GM23338 (cell line): Measurements from ENCODE around the gene UCMA. TPM values are rescaled to one million over a fixed set of nuclear protein-coding genes. Genes with fewer than 3 reads are reported as not detected.

Experiments used
- ATAC-seq: fragments of 200-7000 bp; cut with Tn5 transposase; 3 replicates; pipeline ENCODE4 v1.9.1; 2020
- DNase-seq: peaks from one replicate; pipeline ENCODE4 v3.0.0-alpha.2; 2015; ENCODE audit warnings: low spot score
- H2AFZ ChIP-seq: fragments of 200-600 bp; sonication (generic); 2 replicates; pipeline ENCODE4 v1.8.0; 2016; ENCODE audit warnings: antibody characterized with exemption, mild to moderate bottlenecking, moderate library complexity
- H3F3A ChIP-seq: fragments of 200-600 bp; sonication (generic); replicated peaks from 2 replicates; pipeline ENCODE4 v1.8.0; 2017; ENCODE audit warnings: antibody characterized with exemption, mixed run types, low read depth
- H3K27ac ChIP-seq: fragments of 200-600 bp; sonication (generic); 2 replicates; pipeline ENCODE4 v1.6.1; 2016; ENCODE audit warnings: low read depth
- H3K27me3 ChIP-seq: fragments of 200-600 bp; sonication (generic); 2 replicates; pipeline ENCODE4 v1.8.0; 2016; ENCODE audit warnings: mild to moderate bottlenecking, mixed run types, moderate library complexity; ENCODE audit not compliant: insufficient read depth
- H3K36me3 ChIP-seq: fragments of 200-600 bp; sonication (generic); 2 replicates; pipeline ENCODE4 v1.8.0; 2016; ENCODE audit warnings: mild to moderate bottlenecking; ENCODE audit not compliant: insufficient read depth
- H3K4me1 ChIP-seq: fragments of 200-600 bp; sonication (generic); 2 replicates; pipeline ENCODE4 v1.8.0; 2016; ENCODE audit warnings: mild to moderate bottlenecking, moderate library complexity; ENCODE audit not compliant: insufficient read depth
- H3K4me2 ChIP-seq: fragments of 200-600 bp; sonication (generic); 2 replicates; pipeline ENCODE4 v1.7.1; 2017; ENCODE audit warnings: mixed run types
- H3K4me3 ChIP-seq: fragments of 200-600 bp; sonication (generic); 2 replicates; pipeline ENCODE4 v1.6.1; 2016; ENCODE audit warnings: mixed run types
- H3K79me2 ChIP-seq: fragments of 200-600 bp; sonication (generic); replicated peaks from 2 replicates; pipeline ENCODE4 v1.8.0; 2017; ENCODE audit warnings: mild to moderate bottlenecking; ENCODE audit not compliant: insufficient read depth
- H3K9me2 ChIP-seq: fragments of 200-600 bp; sonication (generic); 2 replicates; pipeline ENCODE4 v1.8.0; 2017; ENCODE audit not compliant: insufficient read depth
- H4K20me1 ChIP-seq: fragments of 200-600 bp; sonication (generic); replicated peaks from 2 replicates; pipeline ENCODE4 v1.8.0; 2017; ENCODE audit warnings: mild to moderate bottlenecking; ENCODE audit not compliant: insufficient read depth
- H3K27ac Mint-ChIP-seq: 2 replicates; pipeline ENCODE4 v1.8.0; 2020; ENCODE audit warnings: inconsistent platforms, mild to moderate bottlenecking, moderate library complexity, mixed read lengths
- H3K27me3 Mint-ChIP-seq: 3 replicates; pipeline ENCODE4 v1.8.0; 2022; ENCODE audit warnings: low read depth, mild to moderate bottlenecking, moderate library complexity, mixed read lengths, inconsistent platforms; ENCODE audit not compliant: insufficient read depth, poor library complexity
- H3K36me3 Mint-ChIP-seq: 3 replicates; pipeline ENCODE4 v1.8.0; 2021; ENCODE audit warnings: low read depth, mild to moderate bottlenecking, inconsistent platforms, moderate library complexity, mixed read lengths
- H3K4me1 Mint-ChIP-seq: 3 replicates; pipeline ENCODE4 v1.8.0; 2020; ENCODE audit warnings: mild to moderate bottlenecking, inconsistent platforms, mixed read lengths
- H3K4me3 Mint-ChIP-seq: 3 replicates; pipeline ENCODE4 v1.8.0; 2021; ENCODE audit warnings: moderate library complexity, mild to moderate bottlenecking, inconsistent platforms, mixed read lengths
- H3K9me3 Mint-ChIP-seq: 3 replicates; pipeline ENCODE4 v1.8.0; 2020; ENCODE audit warnings: moderate library complexity, mild to moderate bottlenecking, inconsistent platforms, mixed read lengths
- CREB1 ChIP-seq: fragments of 250-450 bp; sonication (Bioruptor Pico); IDR thresholded peaks from 2 replicates; pipeline ENCODE4 v1.5.0; 2020; ENCODE audit warnings: low read depth, mild to moderate bottlenecking, moderate library complexity
- EZH2phosphoT487 ChIP-seq: fragments of 200-600 bp; sonication (generic); IDR thresholded peaks from one replicate; pipeline ENCODE4 v1.8.1; 2018; ENCODE audit warnings: antibody characterized with exemption; ENCODE audit not compliant: unreplicated experiment
- STAT1 ChIP-seq: IDR thresholded peaks from one replicate; pipeline ENCODE4 v1.6.1; 2016; ENCODE audit warnings: antibody characterized with exemption; ENCODE audit not compliant: unreplicated experiment
- ZNF462 ChIP-seq: fragments of 250-450 bp; sonication (Bioruptor Pico); IDR thresholded peaks from 2 replicates; pipeline ENCODE4 v1.5.0; 2020; ENCODE audit warnings: mild to moderate bottlenecking, moderate library complexity
- polyA plus RNA-seq: library from polyadenylated mRNA; unstranded; fragments of >200 nt; fragmentation: Nextera tagmentation; extraction: Ambion mirVana; gene quantifications from 2 replicates; pipeline ENCODE4 v1.2.1, GENCODE V29; 2016
- total RNA-seq: library from RNA; depleted of rRNA; stranded (reverse); fragments of >200 nt; shearing (Covaris generic); gene quantifications from 2 replicates; pipeline ENCODE4 v1.2.3, GENCODE V29; 2014
- TF ChIP-seq, protein P1 (sequence below): IDR thresholded peaks from one replicate; pipeline ENCODE4 v1.6.1; 2018; ENCODE audit warnings: antibody characterized with exemption; ENCODE audit not compliant: unreplicated experiment

Gene UCMA
- total and polyA plus RNA-seq, 2 experiments from 2014 or later: 12.7 to 16.7 TPM

GRCh38 chr10:13222151-13222550 is 12.0 kb downstream of the UCMA start (continued):
- no peak for TF ChIP-seq CREB1 (CRISPR knock-in tag)

- Histone ChIP-seq H3K4me2 (no peak overlapping the region), H3K27ac (no peak overlapping the region), H3K79me2 (no peaks in the 10 kb centered on the region), H3K9me2 (no peaks in the 10 kb centered on the region), H3K4me3 (no peak overlapping the region), H3K27me3 (no peaks in the 10 kb centered on the region), H3K4me1 (peaks cover 8% of the 10 kb centered on the region; the same call in 1 of the 2 replicates), H3F3A (no peaks in the 10 kb centered on the region), H3K36me3 (no peaks in the 10 kb centered on the region), H2AFZ (no peak overlapping the region), H4K20me1 (no peaks in the 10 kb centered on the region)
- H3K27ac Mint-ChIP-seq: no peak overlapping the region
- H3K9me3 Mint-ChIP-seq: peaks cover 5% of the 10 kb centered on the region; the same call in 2 of the 3 replicates
- H3K4me1 Mint-ChIP-seq: peaks cover 12% of the 10 kb centered on the region
- TF ChIP-seq ZNF462 (CRISPR knock-in tag) (no peak), EZH2phosphoT487 (no peak), STAT1 (no peak)
- TF ChIP-seq, protein P1, sequence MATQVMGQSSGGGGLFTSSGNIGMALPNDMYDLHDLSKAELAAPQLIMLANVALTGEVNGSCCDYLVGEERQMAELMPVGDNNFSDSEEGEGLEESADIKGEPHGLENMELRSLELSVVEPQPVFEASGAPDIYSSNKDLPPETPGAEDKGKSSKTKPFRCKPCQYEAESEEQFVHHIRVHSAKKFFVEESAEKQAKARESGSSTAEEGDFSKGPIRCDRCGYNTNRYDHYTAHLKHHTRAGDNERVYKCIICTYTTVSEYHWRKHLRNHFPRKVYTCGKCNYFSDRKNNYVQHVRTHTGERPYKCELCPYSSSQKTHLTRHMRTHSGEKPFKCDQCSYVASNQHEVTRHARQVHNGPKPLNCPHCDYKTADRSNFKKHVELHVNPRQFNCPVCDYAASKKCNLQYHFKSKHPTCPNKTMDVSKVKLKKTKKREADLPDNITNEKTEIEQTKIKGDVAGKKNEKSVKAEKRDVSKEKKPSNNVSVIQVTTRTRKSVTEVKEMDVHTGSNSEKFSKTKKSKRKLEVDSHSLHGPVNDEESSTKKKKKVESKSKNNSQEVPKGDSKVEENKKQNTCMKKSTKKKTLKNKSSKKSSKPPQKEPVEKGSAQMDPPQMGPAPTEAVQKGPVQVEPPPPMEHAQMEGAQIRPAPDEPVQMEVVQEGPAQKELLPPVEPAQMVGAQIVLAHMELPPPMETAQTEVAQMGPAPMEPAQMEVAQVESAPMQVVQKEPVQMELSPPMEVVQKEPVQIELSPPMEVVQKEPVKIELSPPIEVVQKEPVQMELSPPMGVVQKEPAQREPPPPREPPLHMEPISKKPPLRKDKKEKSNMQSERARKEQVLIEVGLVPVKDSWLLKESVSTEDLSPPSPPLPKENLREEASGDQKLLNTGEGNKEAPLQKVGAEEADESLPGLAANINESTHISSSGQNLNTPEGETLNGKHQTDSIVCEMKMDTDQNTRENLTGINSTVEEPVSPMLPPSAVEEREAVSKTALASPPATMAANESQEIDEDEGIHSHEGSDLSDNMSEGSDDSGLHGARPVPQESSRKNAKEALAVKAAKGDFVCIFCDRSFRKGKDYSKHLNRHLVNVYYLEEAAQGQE: no peak
- DNase-seq (no peak), ATAC-seq (no peak)
- peaks cover 7% of the 10 kb centered on the region; the same call in 2 of the 3 replicates for H3K36me3 Mint-ChIP-seq
- no peak overlapping the region for H3K4me3 Mint-ChIP-seq
- peaks cover 4% of the 10 kb centered on the region for H3K27me3 Mint-ChIP-seq
Measured at GRCh38 chr10:13221572-13221971, 12.6 kb downstream of the UCMA start.
